Measurements from ENCODE around the gene SYNGR3. TPM values are rescaled to one million over a fixed set of nuclear protein-coding genes. Genes with fewer than 3 reads are reported as not detected.
A peak's percentile ranks its signal among the peaks of the same experiment; 100 is the strongest.

Gene SYNGR3, protein sequence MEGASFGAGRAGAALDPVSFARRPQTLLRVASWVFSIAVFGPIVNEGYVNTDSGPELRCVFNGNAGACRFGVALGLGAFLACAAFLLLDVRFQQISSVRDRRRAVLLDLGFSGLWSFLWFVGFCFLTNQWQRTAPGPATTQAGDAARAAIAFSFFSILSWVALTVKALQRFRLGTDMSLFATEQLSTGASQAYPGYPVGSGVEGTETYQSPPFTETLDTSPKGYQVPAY
- polyA plus RNA-seq (2013, experiment 1 of 2) = 8.9 TPM
- polyA plus RNA-seq (2013, experiment 2 of 2) = 9.5 TPM

DNA sequence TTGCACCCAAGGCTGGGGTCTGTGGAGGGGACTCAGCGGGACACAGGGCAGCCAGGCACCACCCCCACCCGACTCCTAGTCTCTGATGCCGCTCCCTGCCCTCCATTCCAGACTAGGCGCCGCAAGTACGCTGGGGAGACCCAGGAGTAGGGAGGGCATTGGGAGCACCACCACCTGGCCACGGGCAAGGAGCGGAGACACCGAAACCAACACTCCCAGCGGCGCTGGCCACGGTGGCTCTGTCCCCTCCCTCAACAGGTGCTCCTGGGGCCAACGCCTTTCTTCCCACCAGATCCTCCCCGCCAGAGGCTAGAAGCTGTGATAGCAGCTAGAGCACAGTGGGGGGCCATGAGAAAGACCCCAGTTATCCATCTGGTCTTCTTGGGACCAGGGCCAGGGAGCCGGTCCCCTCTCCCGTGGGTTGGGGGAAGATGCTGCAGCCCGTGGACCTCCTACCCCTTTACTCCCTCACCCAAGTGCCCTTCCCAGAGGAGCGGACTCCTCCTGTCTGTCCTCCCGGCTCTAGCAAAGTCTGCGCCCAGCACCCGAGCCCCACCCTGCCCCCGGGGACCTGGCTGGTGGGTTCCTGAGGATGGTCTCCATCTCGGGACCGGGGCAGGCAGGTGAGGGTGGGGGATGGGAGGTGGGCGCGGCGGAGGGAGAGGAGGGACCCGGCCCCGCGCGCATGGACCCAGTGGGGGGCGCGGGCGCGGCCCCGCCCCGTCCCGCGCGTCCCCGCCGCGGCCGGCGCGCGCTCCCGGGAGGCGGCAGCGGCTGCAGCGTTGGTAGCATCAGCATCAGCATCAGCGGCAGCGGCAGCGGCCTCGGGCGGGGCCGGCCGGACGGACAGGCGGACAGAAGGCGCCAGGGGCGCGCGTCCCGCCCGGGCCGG lies at the start of gene SYNGR3:
Gene SYNGR3, plus strand, starts transcription at position 762 of the 892 bp plus-strand sequence. CDS start 133 bp downstream, outside the sequence.
- Histone ChIP-seq H3K36me3 (ENCODE audit: control insufficient read depth, insufficient read depth, low read length) (peaks cover 3% of the 10 kb centered on the region), H2BK15ac (replicated peaks; ENCODE audit: low read depth) (no peak within 1 kb of the TSS), H4K5ac (ENCODE audit: low read length) (no peak within 1 kb of the TSS), H3K27ac (ENCODE audit: low read depth, low read length) (no peak within 1 kb of the TSS), H3K9ac (ENCODE audit: low read length) (peak within 1 kb of the TSS; percentile 59), H3K4ac (ENCODE audit: low read depth, low read length) (no peak within 1 kb of the TSS), H3K4me3 (ENCODE audit: low read length) (peak within 1 kb of the TSS; percentile 34), H3K56ac (ENCODE audit: low read length) (peak within 1 kb of the TSS; percentile 83), H3K4me1 (ENCODE audit: control insufficient read depth, low read depth, low read length) (peaks cover 2% of the 10 kb centered on the region), H2AK5ac (ENCODE audit: low read length) (no peak within 1 kb of the TSS), H3K18ac (ENCODE audit: low read length) (no peak within 1 kb of the TSS), H2BK120ac (ENCODE audit: low read depth, low read length) (no peak within 1 kb of the TSS), H3K79me1 (ENCODE audit: low read length) (peaks cover 10% of the 10 kb centered on the region), H4K8ac (ENCODE audit: low read depth, low read length) (no peak within 1 kb of the TSS), H3K23ac (ENCODE audit: low read length) (no peak within 1 kb of the TSS), H2BK5ac (ENCODE audit: low read length) (no peak within 1 kb of the TSS), H3K79me2 (ENCODE audit: control insufficient read depth, insufficient read depth, low read length) (peaks cover 2% of the 10 kb centered on the region), H3K4me2 (ENCODE audit: low read length) (peak within 1 kb of the TSS; percentile 81), H3K27me3 (ENCODE audit: insufficient read depth, low read length, poor library complexity) (peaks cover 3% of the 10 kb centered on the region)
- peak; percentile 39 for DNase-seq
- no CpG with 5 or more reads among the region's 67 CpGs for WGBS (ENCODE audit: extremely low coverage, insufficient coverage, low lambda C conversion rate)

DNA sequence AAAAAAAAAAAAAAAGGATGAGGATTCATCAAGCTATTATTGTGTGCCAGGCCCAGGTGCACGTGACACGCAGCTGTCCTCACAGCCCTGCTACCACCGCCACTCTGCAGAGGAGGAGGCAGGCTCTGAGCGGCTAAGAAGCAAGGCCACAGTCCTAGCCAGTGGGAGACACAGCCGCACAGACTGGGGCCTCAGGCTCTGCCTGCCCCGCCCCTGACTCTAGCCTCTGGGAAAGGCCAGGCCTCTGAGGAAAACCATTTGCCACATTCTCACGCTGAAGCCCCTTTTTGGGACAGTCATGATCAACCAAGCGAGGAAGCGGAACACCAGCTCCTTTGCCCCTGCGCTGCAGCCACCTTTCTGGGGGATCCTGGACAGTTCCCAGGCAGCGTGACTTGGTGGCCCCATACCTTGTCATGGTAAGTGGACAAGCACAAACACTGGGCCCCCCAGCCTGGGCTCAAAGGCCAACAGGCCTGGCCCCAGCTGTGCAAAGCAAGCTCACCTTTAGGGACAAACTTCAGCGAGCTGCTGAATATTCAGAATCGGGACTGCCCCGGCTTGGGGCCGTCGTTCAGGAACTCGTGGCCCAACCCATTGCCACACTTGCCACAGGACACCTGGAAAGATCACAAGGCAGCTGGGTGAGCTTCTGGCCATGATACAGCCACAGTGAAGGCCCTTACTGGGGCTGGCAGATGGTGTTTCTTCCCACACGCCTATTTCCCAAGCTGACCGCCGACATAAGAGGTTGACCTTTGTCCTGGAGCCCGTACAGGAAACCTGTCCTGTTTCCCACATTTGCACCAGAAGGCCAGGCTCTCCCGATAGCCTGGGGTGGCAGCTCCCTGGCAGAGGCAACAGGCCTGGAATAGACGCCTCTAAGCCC lies 49.3 kb upstream of the SYNGR3 start:
- Histone ChIP-seq H3K18ac (ENCODE audit: low read length) (no peak overlapping the region), H2BK15ac (replicated peaks; ENCODE audit: low read depth) (no peak overlapping the region), H2BK5ac (ENCODE audit: low read length) (no peak overlapping the region), H3K4me2 (ENCODE audit: low read length) (no peak overlapping the region), H2BK120ac (ENCODE audit: low read depth, low read length) (no peak overlapping the region), H3K4ac (ENCODE audit: low read depth, low read length) (no peak overlapping the region), H4K5ac (ENCODE audit: low read length) (no peak overlapping the region), H3K79me1 (ENCODE audit: low read length) (no peaks in the 10 kb centered on the region), H3K4me3 (ENCODE audit: low read length) (no peak overlapping the region), H3K56ac (ENCODE audit: low read length) (no peak overlapping the region), H3K23ac (ENCODE audit: low read length) (no peak overlapping the region), H3K27me3 (ENCODE audit: insufficient read depth, low read length, poor library complexity) (no peaks in the 10 kb centered on the region), H3K4me1 (ENCODE audit: control insufficient read depth, low read depth, low read length) (no peaks in the 10 kb centered on the region), H2AK5ac (ENCODE audit: low read length) (no peak overlapping the region), H3K79me2 (ENCODE audit: control insufficient read depth, insufficient read depth, low read length) (no peaks in the 10 kb centered on the region), H4K8ac (ENCODE audit: low read depth, low read length) (no peak overlapping the region), H3K9ac (ENCODE audit: low read length) (no peak overlapping the region), H3K36me3 (ENCODE audit: control insufficient read depth, insufficient read depth, low read length) (no peaks in the 10 kb centered on the region), H3K27ac (ENCODE audit: low read depth, low read length) (no peak overlapping the region)
- no peak for DNase-seq
- WGBS (ENCODE audit: extremely low coverage, insufficient coverage, low lambda C conversion rate) = no CpG with 5 or more reads among the region's 23 CpGs

DNA sequence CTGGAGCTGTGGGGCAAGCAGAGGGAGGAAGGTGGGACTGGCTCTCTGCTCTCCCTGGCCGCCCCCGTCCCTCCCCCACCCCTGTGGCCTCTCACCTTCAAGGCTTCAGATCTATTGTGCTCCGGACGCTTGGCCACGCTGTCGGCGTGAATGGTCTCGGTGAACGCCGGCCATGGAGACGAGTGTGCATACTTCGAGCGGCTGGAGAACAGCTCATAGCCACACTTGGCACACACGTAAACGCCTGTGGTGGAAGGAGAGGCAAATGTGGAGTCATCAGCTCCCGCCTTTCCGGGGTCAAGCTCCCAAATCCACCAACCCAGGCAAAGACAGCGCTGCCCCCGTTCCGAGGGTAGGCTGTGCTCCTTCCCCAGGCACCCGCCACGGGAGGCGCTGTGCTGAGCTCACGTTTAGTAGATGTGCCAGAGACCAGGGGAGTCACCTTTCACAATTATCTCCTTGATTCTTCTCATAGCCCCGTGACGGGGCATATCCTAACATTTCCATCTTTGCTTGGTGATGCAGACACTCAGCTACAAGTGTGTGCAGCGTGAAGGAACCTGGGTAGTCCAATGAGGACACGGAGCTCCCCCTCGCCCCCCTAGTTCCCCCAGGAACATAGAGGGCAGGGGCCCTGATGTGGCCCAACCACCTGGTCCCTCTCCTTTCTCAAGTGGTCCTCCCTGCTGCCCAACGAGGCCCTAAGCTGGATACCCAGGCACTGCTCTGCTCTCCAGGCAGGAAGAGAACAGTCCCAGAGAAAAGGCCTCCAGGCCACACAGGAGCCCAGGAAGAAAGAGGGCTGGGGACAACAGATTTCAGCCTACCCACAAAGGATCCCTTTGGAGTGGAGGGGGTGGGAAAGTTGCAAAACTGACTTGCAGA lies 48.4 kb upstream of the SYNGR3 start:
- Histone ChIP-seq H4K5ac (ENCODE audit: low read length) (no peak overlapping the region), H3K23ac (ENCODE audit: low read length) (no peak overlapping the region), H3K27me3 (ENCODE audit: insufficient read depth, low read length, poor library complexity) (no peaks in the 10 kb centered on the region), H3K4me1 (ENCODE audit: control insufficient read depth, low read depth, low read length) (no peaks in the 10 kb centered on the region), H3K4ac (ENCODE audit: low read depth, low read length) (no peak overlapping the region), H3K27ac (ENCODE audit: low read depth, low read length) (no peak overlapping the region), H2BK120ac (ENCODE audit: low read depth, low read length) (no peak overlapping the region), H3K9ac (ENCODE audit: low read length) (peak overlapping the region; percentile 27), H3K56ac (ENCODE audit: low read length) (peak overlapping the region; percentile 34), H2AK5ac (ENCODE audit: low read length) (no peak overlapping the region), H3K79me2 (ENCODE audit: control insufficient read depth, insufficient read depth, low read length) (no peaks in the 10 kb centered on the region), H2BK5ac (ENCODE audit: low read length) (no peak overlapping the region), H3K4me2 (ENCODE audit: low read length) (no peak overlapping the region), H3K79me1 (ENCODE audit: low read length) (no peaks in the 10 kb centered on the region), H3K4me3 (ENCODE audit: low read length) (no peak overlapping the region), H3K18ac (ENCODE audit: low read length) (no peak overlapping the region), H3K36me3 (ENCODE audit: control insufficient read depth, insufficient read depth, low read length) (no peaks in the 10 kb centered on the region), H2BK15ac (replicated peaks; ENCODE audit: low read depth) (no peak overlapping the region), H4K8ac (ENCODE audit: low read depth, low read length) (no peak overlapping the region)
- DNase-seq = peak; percentile 51
- no CpG with 5 or more reads among the region's 30 CpGs for WGBS (ENCODE audit: extremely low coverage, insufficient coverage, low lambda C conversion rate)

DNA sequence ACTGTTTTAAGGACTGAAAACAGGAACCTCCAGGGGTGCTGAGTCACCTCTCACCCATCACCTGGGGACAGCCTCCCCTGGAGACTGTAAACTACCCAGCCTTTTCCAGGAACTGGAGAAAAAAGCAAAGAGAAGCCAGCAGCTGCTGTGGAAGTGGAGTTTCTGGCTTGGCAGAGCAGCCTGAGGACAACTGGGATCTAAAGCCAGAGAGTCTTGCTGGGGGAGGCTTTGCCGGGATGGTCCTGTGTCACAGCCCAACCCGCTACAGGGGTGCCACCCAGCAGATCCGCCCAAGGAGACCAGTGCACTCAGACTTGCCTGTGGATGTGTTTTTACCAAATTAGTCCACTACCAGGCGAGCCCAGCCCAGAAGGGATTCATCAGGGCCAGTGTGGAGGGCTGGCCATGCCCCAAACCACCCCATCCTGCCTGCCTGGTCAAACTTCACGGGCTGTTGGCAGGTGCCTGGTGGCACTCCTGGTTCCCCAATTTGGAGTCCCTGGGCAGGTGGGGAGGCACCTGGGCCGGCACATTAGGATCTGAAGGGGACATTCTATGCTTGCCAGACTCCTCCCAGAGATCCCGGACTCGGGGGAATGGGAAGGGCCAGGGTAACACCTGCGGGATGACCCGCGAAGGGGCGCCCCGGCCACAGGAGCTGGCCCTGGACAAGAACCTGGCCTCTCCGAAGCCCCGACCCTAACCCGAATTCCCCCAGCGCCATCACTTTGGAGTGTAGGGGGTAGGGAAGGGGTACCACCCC lies 47.5 kb upstream of the SYNGR3 start:
- no peaks in the 10 kb centered on the region for H3K79me1 ChIP-seq (ENCODE audit: low read length)
- H3K23ac ChIP-seq (ENCODE audit: low read length) = no peak overlapping the region
- no peaks in the 10 kb centered on the region for H3K4me1 ChIP-seq (ENCODE audit: control insufficient read depth, low read depth, low read length)
- no peak for DNase-seq
- H4K8ac ChIP-seq (ENCODE audit: low read depth, low read length) = no peak overlapping the region
- no peak overlapping the region for H2BK5ac ChIP-seq (ENCODE audit: low read length)
- H3K56ac ChIP-seq (ENCODE audit: low read length) = peak overlapping the region; percentile 85
- H2BK120ac ChIP-seq (ENCODE audit: low read depth, low read length) = no peak overlapping the region
- no peak overlapping the region for H3K18ac ChIP-seq (ENCODE audit: low read length)
- H3K27me3 ChIP-seq (ENCODE audit: insufficient read depth, low read length, poor library complexity) = no peaks in the 10 kb centered on the region
- H3K27ac ChIP-seq (ENCODE audit: low read depth, low read length) = no peak overlapping the region
- H3K9ac ChIP-seq (ENCODE audit: low read length) = peak overlapping the region; percentile 88
- no peak overlapping the region for H2AK5ac ChIP-seq (ENCODE audit: low read length)
- no peaks in the 10 kb centered on the region for H3K36me3 ChIP-seq (ENCODE audit: control insufficient read depth, insufficient read depth, low read length)
- no CpG with 5 or more reads among the region's 17 CpGs for WGBS (ENCODE audit: extremely low coverage, insufficient coverage, low lambda C conversion rate)
- H3K4me2 ChIP-seq (ENCODE audit: low read length) = peak overlapping the region; percentile 87
- H3K79me2 ChIP-seq (ENCODE audit: control insufficient read depth, insufficient read depth, low read length) = no peaks in the 10 kb centered on the region
- no peak overlapping the region for H3K4ac ChIP-seq (ENCODE audit: low read depth, low read length)
- H4K5ac ChIP-seq (ENCODE audit: low read length) = no peak overlapping the region
- peak overlapping the region; percentile 59 for H3K4me3 ChIP-seq (ENCODE audit: low read length)
- no peak overlapping the region for H2BK15ac ChIP-seq (replicated peaks; ENCODE audit: low read depth)

Measured in mesendoderm (in vitro differentiated cells).